Right lobe of liver (tissue), 6 donors: Measurements from ENCODE around the gene DICER1. TPM values are rescaled to one million over a fixed set of nuclear protein-coding genes. Genes with fewer than 3 reads are reported as not detected.

Experiments
- ATAC-seq, 4 donors: fragments of 200-7000 bp; cut with Tn5 transposase; one replicate each; pipeline ENCODE4 v1.9.1; 2020; ENCODE audit warnings: mild to moderate bottlenecking in 4 of 4, moderate library complexity in 4 of 4
- DNase-seq, 3 donors: peaks; one replicate each; pipeline ENCODE4 v3.0.0-alpha.2; 2020
- H3K27ac ChIP-seq, 3 donors: fragments of 200-600 bp; one replicate each; pipeline ENCODE4 v1.8.0; 2022
- H3K27me3 ChIP-seq, 2 donors: fragments of 200-600 bp; one replicate each; pipeline ENCODE4 v1.8.0; 2022
- H3K36me3 ChIP-seq, 4 donors: fragments of 200-600 bp; sonication (generic) in 1 of 4; one replicate each; pipeline versions ENCODE4 v1.5.1 to v1.8.0; 2017 to 2022; ENCODE audit warnings: control low read depth in 1 of 4
- H3K4me1 ChIP-seq, 4 donors: fragments of 200-600 bp; sonication (generic) in 1 of 4; one replicate each; pipeline versions ENCODE4 v1.5.1 to v1.8.0; 2017 to 2022; ENCODE audit warnings: control low read depth in 1 of 4
- H3K4me3 ChIP-seq, 3 donors: fragments of 200-600 bp; one replicate each; pipeline ENCODE4 v1.8.0; 2022
- H3K9me3 ChIP-seq, 4 donors: fragments of 200-600 bp; sonication (generic) in 1 of 4; one replicate each; pipeline versions ENCODE4 v1.5.1 to v1.8.0; 2017 to 2022; ENCODE audit warnings: control low read depth in 1 of 4
- POLR2A ChIP-seq: fragments of 450-650 bp; IDR thresholded peaks from one replicate; pipeline ENCODE4 v1.6.1; 2017; ENCODE audit warnings: antibody characterized with exemption, mild to moderate bottlenecking
- WGBS: methylation state at CpG from one replicate; pipeline ENCODE4 v1.1.6; 2018; ENCODE audit warnings: low coverage, low lambda C conversion rate; ENCODE audit not compliant: insufficient coverage; ENCODE audit errors: missing lambda C conversion rate; 5-methylcytosine and 5-hydroxymethylcytosine counted together
- intact Hi-C, 2 donors: fragments of 100-400 bp; cut with DNase I; formaldehyde crosslinking; loops; one replicate each; pipeline versions ENCODE4 v1.11.2 to v1.14.1; 2022
- total RNA-seq, 6 experiments: library from RNA; depleted of rRNA in 2 of 6; stranded (reverse); fragments of >200 nt in 2 of 6; fragmentation: NEBNext Ultra II Directional in 3 of 6; extraction: Animal tissue kit (Norgen Biotek cat#: 25700) in 3 of 6; gene quantifications; one replicate each; pipeline versions ENCODE4 v1.1.0 to v1.2.4, GENCODE V29; 2016 to 2023
- TF ChIP-seq, protein P1 (sequence below), 4 donors: fragments of 200-600 bp in 3 of 4; fragments of 450-650 bp in 1 of 4; IDR thresholded peaks; one replicate each; pipeline versions ENCODE4 v1.5.1 to v1.8.0; 2016 to 2022; ENCODE audit warnings: antibody characterized with exemption in 4 of 4, mild to moderate bottlenecking in 2 of 4
- donor health status: DM: no; HTN: yes; CAD: no.
- donor health status: DM: no; HTN: no; CAD: no.
- donor health status: DM: no; HTN: no; CAD: no.
- donor health status: DM: no; HTN: yes; CAD: no.
- donor health status: DM: no; HTN: yes; CAD: no.

The DICER1 gene
- total RNA-seq, 6 experiments from 2014 or later, result 27.6 to 47.9 (median 30.3) TPM

DNA sequence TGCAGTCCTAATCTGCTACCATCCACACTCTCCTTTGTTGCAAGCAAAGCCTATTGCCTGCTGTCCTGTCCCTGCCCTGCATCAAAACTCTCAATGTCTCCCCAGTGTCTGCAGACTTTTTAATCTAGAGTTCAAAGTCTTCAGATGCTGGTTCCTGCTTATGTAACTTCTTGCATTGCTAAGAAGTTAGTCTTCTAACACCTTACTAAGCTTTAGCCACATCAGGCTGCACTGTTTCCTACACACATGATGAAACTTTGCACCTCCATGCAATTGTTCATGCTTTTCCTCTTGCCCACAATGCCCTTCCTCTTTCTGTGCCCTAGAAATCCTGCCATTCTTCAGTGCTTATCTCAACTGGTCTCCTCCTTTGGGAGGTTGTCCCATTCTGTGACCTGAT is 16.2 kb upstream of the DICER1 start:
- Histone ChIP-seq H3K36me3 (no peaks in the 10 kb centered on the region), H3K9me3 (no peaks in the 10 kb centered on the region), H3K27ac (no peak overlapping the region), H3K4me1 (no peaks in the 10 kb centered on the region), H3K27me3 (no peaks in the 10 kb centered on the region), H3K4me3 (no peak overlapping the region)
- DNase-seq (no peak), ATAC-seq (peak in 3 of 4 donors; percentile 13 to 43 (median 30))
- intact Hi-C loops, result no loop called here
- TF ChIP-seq, protein P1, sequence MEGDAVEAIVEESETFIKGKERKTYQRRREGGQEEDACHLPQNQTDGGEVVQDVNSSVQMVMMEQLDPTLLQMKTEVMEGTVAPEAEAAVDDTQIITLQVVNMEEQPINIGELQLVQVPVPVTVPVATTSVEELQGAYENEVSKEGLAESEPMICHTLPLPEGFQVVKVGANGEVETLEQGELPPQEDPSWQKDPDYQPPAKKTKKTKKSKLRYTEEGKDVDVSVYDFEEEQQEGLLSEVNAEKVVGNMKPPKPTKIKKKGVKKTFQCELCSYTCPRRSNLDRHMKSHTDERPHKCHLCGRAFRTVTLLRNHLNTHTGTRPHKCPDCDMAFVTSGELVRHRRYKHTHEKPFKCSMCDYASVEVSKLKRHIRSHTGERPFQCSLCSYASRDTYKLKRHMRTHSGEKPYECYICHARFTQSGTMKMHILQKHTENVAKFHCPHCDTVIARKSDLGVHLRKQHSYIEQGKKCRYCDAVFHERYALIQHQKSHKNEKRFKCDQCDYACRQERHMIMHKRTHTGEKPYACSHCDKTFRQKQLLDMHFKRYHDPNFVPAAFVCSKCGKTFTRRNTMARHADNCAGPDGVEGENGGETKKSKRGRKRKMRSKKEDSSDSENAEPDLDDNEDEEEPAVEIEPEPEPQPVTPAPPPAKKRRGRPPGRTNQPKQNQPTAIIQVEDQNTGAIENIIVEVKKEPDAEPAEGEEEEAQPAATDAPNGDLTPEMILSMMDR (IDR thresholded peaks at IDR 0.05), result no peak
- no peak for TF ChIP-seq POLR2A

DNA sequence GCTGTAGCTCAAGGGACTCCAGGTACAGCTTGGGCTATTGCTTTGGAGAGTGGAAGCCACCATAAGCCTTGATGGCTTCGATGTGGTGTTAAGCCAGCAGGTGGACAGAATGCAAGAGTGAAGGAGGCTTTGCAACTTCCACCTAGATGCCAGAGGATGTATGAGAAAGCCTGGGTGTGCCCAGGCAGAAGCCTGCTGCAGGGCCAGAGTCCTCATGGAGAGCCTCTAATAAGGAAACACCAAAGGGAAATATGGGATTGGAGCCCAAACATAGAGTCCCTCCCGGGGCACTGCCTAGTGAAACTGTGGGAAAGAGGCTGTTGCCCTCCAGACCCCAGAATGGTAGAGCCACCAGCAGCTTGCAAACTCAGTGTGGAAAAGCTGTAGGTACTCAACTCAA is 9.8 kb upstream of the DICER1 start:
- Histone ChIP-seq H3K36me3 (no peaks in the 10 kb centered on the region), H3K4me1 (peaks cover 0 to 12% (median 5%) of the 10 kb centered on the region in 4 donors), H3K4me3 (no peak overlapping the region), H3K9me3 (no peaks in the 10 kb centered on the region), H3K27me3 (no peaks in the 10 kb centered on the region), H3K27ac (no peak overlapping the region)
- WGBS, result 100% methylated on average over 1 of the region's 2 CpGs
- TF ChIP-seq, protein P1 (IDR thresholded peaks at IDR 0.05), result no peak
- TF ChIP-seq POLR2A, result no peak
- ATAC-seq (no peak), DNase-seq (no peak)
- intact Hi-C loops, result no loop called here

DNA sequence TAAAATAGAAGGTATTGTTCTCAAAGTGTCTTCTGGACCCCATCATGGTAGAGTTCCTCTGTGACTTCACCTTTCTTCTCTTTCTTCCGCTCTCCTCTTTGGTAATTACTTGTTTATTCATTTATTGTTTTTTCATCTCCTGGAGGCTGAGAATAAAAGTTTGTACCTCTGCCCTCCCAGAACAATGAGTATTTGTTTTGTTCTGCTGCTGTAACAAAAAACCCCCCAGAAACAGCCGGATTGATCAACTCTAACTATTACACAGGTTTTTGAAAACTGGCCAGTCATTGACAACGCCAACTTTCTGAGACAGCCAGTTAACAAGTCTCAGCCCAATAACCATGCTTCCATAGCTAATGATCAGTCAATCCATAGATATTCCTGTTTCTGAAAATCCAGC is 8.2 kb upstream of the DICER1 start:
- ATAC-seq (no peak), DNase-seq (no peak)
- no peaks in the 10 kb centered on the region for H3K36me3 ChIP-seq
- peaks cover 0 to 12% (median 5%) of the 10 kb centered on the region in 4 donors for H3K4me1 ChIP-seq
- no peaks in the 10 kb centered on the region for H3K27me3 ChIP-seq
- TF ChIP-seq, protein P1 (IDR thresholded peaks at IDR 0.05), result no peak
- TF ChIP-seq POLR2A, result no peak
- intact Hi-C loops, result no loop called here
- H3K27ac ChIP-seq, result no peak overlapping the region
- no peak overlapping the region for H3K4me3 ChIP-seq
- H3K9me3 ChIP-seq, result no peaks in the 10 kb centered on the region
- 86% methylated on average over 3 of the region's 3 CpGs for WGBS

DNA sequence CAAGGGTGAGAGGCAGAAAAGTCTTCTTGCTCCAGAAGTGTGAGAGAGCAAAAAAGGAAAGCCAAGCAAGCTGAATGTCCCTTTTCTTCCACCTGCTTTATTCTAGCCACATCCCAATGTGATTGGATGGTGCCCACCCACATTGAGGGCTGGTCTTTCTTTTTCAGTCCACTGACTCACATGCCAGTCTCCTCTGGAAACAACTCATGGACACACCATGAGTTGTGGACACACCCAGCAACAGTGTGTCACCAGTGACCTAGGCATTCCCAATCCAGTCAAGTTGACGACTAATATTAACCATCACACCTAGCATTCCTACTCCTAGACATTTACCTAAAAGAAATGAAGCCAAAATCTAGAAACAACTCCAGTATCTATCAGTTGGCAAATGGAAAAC is 7.2 kb upstream of the DICER1 start:
- 100% methylated on average over 1 of the region's 1 CpG for WGBS
- DNase-seq (no peak), ATAC-seq (no peak)
- Histone ChIP-seq H3K9me3 (no peaks in the 10 kb centered on the region), H3K36me3 (no peaks in the 10 kb centered on the region), H3K27me3 (no peaks in the 10 kb centered on the region), H3K27ac (no peak overlapping the region), H3K4me3 (no peak overlapping the region), H3K4me1 (peaks cover 0 to 12% (median 5%) of the 10 kb centered on the region in 4 donors)
- TF ChIP-seq POLR2A, result no peak
- TF ChIP-seq, protein P1 (IDR thresholded peaks at IDR 0.05), result no peak
- intact Hi-C loops, result no loop called here

DNA sequence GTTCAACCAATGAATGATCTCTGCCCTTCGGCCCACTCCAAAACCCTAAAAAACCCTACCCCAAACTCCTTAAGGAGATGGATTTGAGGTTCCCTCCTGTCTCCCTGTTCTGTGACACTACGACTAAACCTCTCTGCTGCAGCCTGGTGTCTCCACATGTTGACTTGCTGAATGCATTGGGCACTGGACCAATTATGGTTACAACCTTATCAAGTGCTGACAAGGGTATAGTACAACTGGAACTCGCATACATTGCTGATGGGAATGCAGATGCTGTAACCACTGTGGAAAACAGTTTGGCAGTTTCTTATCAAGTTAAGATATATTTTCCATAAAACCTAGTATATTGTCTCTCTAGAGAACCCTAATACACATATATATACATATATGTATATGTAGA is 6.3 kb upstream of the DICER1 start:
- ATAC-seq (peak in 2 of 4 donors; percentile 47 to 48), DNase-seq (no peak)
- intact Hi-C loops, result no loop called here
- 75% methylated on average over 3 of the region's 3 CpGs for WGBS
- Histone ChIP-seq H3K4me3 (no peak overlapping the region), H3K27me3 (no peaks in the 10 kb centered on the region), H3K36me3 (no peaks in the 10 kb centered on the region), H3K9me3 (no peaks in the 10 kb centered on the region), H3K27ac (no peak overlapping the region), H3K4me1 (peaks cover 0 to 12% (median 5%) of the 10 kb centered on the region in 4 donors)
- no peak for TF ChIP-seq POLR2A
- TF ChIP-seq, protein P1 (IDR thresholded peaks at IDR 0.05), result no peak
